ENCODE results near the gene LRP11. TPM values are rescaled to one million over a fixed set of nuclear protein-coding genes. Genes with fewer than 3 reads are reported as not detected.

LRP11 gene
- total RNA-seq, 3 donors from 2014 or later = 30.6 to 44.9 (median 35.8) TPM

GRCh38 chr6:149781715-149782114, 82.4 kb downstream of the LRP11 start:
- H3K27me3 ChIP-seq = no peaks in the 10 kb centered on the region
- intact Hi-C loops (cut with DNase I; ENCODE audit: low total_unique reads) = no loop called here
- DNase-seq (ENCODE audit: low spot score in 2 of 2) = no peak
- no peaks in the 10 kb centered on the region for H3K36me3 ChIP-seq
- no peak overlapping the region for H3K27ac ChIP-seq
- H3K4me1 ChIP-seq = no peaks in the 10 kb centered on the region
- TF ChIP-seq POLR2AphosphoS5 (IDR thresholded peaks at IDR 0.05) = no peak
- no peak overlapping the region for H3K4me3 ChIP-seq
- no peaks in the 10 kb centered on the region for H3K9me3 ChIP-seq

- no peak overlapping the region for H3K4me3 ChIP-seq
- no peaks in the 10 kb centered on the region for H3K27me3 ChIP-seq
- DNase-seq (ENCODE audit: low spot score in 2 of 2) = no peak
- intact Hi-C loops (cut with DNase I; ENCODE audit: low total_unique reads) = no loop called here
- no peaks in the 10 kb centered on the region for H3K4me1 ChIP-seq
- no peak overlapping the region for H3K27ac ChIP-seq
- no peaks in the 10 kb centered on the region for H3K9me3 ChIP-seq
- TF ChIP-seq POLR2A (IDR thresholded peaks at IDR 0.05) (no peak), POLR2AphosphoS5 (IDR thresholded peaks at IDR 0.05) (no peak), CTCF (IDR thresholded peaks at IDR 0.05) (no peak)
- no peaks in the 10 kb centered on the region for H3K36me3 ChIP-seq
Measured at GRCh38 chr6:149779644-149779963, 84.6 kb downstream of the LRP11 start.

GRCh38 chr6:149777624-149778023, 86.5 kb downstream of the LRP11 start:
- no peak for TF ChIP-seq POLR2A (IDR thresholded peaks at IDR 0.05)
- no peak for TF ChIP-seq POLR2AphosphoS5 (IDR thresholded peaks at IDR 0.05)
- no peak for TF ChIP-seq CTCF (IDR thresholded peaks at IDR 0.05)
- no peaks in the 10 kb centered on the region for H3K27me3 ChIP-seq
- no peaks in the 10 kb centered on the region for H3K9me3 ChIP-seq
- DNase-seq (ENCODE audit: low spot score in 2 of 2) = no peak
- intact Hi-C loops (cut with DNase I; ENCODE audit: low total_unique reads) = no loop called here
- no peak overlapping the region for H3K27ac ChIP-seq
- H3K36me3 ChIP-seq = no peaks in the 10 kb centered on the region
- H3K4me3 ChIP-seq = no peak overlapping the region
- no peaks in the 10 kb centered on the region for H3K4me1 ChIP-seq

GRCh38 chr6:149771925-149772324, 92.2 kb downstream of the LRP11 start:
- no peaks in the 10 kb centered on the region for H3K9me3 ChIP-seq
- TF ChIP-seq POLR2A (IDR thresholded peaks at IDR 0.05) (no peak), CTCF (IDR thresholded peaks at IDR 0.05) (no peak), POLR2AphosphoS5 (IDR thresholded peaks at IDR 0.05) (no peak)
- H3K27me3 ChIP-seq = no peaks in the 10 kb centered on the region
- intact Hi-C loops (cut with DNase I; ENCODE audit: low total_unique reads) = no loop called here
- H3K36me3 ChIP-seq = no peaks in the 10 kb centered on the region
- H3K4me1 ChIP-seq = no peaks in the 10 kb centered on the region
- DNase-seq (ENCODE audit: low spot score in 2 of 2) = no peak
- H3K4me3 ChIP-seq = no peak overlapping the region
- H3K27ac ChIP-seq = no peak overlapping the region

- no peak for TF ChIP-seq POLR2A (IDR thresholded peaks at IDR 0.05)
- TF ChIP-seq CTCF (IDR thresholded peaks at IDR 0.05) = no peak
- no peak for TF ChIP-seq POLR2AphosphoS5 (IDR thresholded peaks at IDR 0.05)
- no peaks in the 10 kb centered on the region for H3K27me3 ChIP-seq
- H3K27ac ChIP-seq = no peak overlapping the region
- H3K9me3 ChIP-seq = peaks cover 0 to 3% of the 10 kb centered on the region in 2 donors
- no peaks in the 10 kb centered on the region for H3K36me3 ChIP-seq
- H3K4me3 ChIP-seq = no peak overlapping the region
- DNase-seq (ENCODE audit: low spot score in 2 of 2) = no peak
- intact Hi-C loops (cut with DNase I; ENCODE audit: low total_unique reads) = no loop called here
- no peaks in the 10 kb centered on the region for H3K4me1 ChIP-seq
Measured at GRCh38 chr6:149771185-149771584, 93.0 kb downstream of the LRP11 start.

- intact Hi-C loops (cut with DNase I; ENCODE audit: low total_unique reads) = no loop called here
- no peak overlapping the region for H3K4me3 ChIP-seq
- no peak for DNase-seq (ENCODE audit: low spot score in 2 of 2)
- H3K9me3 ChIP-seq = peaks cover 0 to 4% of the 10 kb centered on the region in 2 donors
- H3K27me3 ChIP-seq = no peaks in the 10 kb centered on the region
- no peak overlapping the region for H3K27ac ChIP-seq
- no peaks in the 10 kb centered on the region for H3K36me3 ChIP-seq
- TF ChIP-seq CTCF (IDR thresholded peaks at IDR 0.05) (no peak), POLR2AphosphoS5 (IDR thresholded peaks at IDR 0.05) (no peak), POLR2A (IDR thresholded peaks at IDR 0.05) (no peak)
- no peaks in the 10 kb centered on the region for H3K4me1 ChIP-seq
Measured at GRCh38 chr6:149769676-149770075, 94.5 kb downstream of the LRP11 start.
